GM21526 (cell line): ENCODE results near the gene NTN1.

Experiments
- ATAC-seq: cut with Tn5 transposase; IDR thresholded peaks from one replicate; pipeline ENCODE4 v1.9.1; 2021; ENCODE audit warnings: moderate library complexity; ENCODE audit not compliant: unreplicated experiment, low FRiP score

NTN1 gene

GRCh38 chr17:9004961-9005285 is 16.4 kb upstream of the NTN1 start:
- no peak for ATAC-seq

DNA sequence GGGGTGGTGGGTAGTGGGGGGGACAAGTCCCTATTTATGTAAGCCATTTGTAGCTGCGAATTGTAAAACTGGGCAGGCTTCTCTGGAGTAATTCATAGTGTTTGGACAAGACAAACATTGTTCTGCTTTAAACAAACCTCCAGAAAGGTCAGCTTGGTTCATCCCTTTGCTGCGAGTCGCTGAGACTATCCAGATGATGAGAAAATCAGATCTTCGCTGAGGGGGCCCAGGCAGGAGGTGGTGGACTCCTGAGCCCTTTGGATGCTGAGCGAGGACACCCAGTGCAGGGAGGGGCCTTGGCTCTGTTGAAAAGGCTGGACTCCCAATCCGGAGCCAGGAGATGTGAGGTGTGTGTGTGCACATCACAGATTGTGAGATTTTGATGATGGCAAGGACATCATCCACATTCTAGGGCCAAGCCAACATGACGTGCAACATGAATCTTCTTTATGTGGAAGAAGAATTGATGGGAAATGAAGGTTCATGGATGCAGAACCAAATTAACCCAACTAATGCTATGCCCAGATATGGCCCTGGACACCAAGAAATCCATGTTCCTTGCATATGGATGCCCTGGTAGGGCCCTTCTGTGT is 15.0 kb upstream of the NTN1 start:
- ATAC-seq: no peak

- no peak for ATAC-seq
Observed at GRCh38 chr17:9007052-9007714, 14.1 kb upstream of the NTN1 start.

GRCh38 chr17:9009096-9009495 is 12.2 kb upstream of the NTN1 start:
- no peak for ATAC-seq

GRCh38 chr17:9009737-9010136 is 11.6 kb upstream of the NTN1 start:
- no peak for ATAC-seq

- no peak for ATAC-seq
Observed at GRCh38 chr17:9011001-9011400, 10.3 kb upstream of the NTN1 start.

DNA sequence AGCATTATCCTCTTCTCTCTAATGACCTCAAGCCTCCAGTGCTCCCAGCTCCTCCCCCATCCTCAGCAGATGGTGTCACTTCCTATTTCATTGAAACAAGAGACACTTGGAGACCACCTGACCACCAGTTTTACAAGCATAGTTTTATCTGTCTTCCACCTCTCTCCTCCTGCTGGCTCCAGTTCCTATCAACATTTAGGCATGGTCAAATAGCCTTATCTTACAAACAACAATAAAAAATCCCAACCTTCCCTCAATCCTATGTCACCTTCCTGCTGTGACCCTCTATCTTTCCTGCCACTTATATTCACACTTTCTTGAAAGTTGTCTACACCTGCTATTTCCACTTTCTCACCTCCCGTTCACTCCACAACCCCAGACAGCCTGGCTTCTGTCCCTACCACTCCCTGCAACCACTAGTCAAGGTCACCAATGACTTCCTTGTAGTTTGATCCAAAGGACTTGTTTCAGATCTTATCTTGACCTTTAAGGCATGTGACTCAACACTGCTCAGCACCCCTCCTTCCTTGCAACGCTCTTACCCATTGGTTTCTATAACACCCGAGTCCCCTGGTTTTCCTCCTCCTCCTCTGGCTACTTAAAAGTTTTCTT is 4.3 kb upstream of the NTN1 start:
- ATAC-seq: no peak

DNA sequence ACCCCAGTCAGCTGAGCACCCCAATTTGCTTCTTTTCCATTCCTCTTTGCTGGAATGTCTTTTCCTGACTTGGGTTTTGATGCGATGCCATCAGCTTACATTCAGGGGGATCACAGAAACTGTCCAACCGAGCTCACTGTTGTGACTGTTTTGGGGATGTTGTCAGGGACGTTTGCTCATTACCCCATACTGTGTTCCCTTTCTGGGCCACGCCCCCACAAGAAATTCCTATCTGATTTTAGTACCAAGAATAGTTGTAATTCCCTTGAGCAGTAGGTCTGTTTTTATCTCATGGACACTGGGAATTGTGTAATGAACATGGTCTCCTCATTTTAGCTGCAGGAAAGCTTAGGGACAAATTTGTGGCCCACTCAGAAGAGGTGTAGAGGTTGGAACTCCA is 2.6 kb upstream of the NTN1 start:
- no peak for ATAC-seq

- ATAC-seq: no peak
Observed at GRCh38 chr17:9020096-9020823, 1.1 kb upstream of the NTN1 start.

DNA sequence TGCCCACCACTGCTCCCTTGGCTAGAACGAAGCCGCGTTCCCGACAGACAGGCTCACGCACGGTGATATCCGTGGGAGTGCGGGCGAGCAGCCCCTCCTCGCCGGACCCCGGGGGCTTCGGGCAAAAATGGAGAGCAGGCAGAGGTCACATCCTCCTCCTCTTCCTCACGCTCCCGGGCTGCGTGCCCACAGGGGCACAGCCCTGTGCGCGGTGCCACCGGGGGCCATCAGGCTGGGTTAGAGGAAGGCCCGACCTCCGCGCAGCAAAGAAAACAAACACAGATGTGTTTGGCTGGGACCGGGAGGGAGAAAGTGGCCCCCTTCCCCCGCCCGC is 519 bp upstream of the NTN1 start:
- no peak for ATAC-seq

- ATAC-seq: no peak
Observed at GRCh38 chr17:9021992-9022572, 772 bp downstream of the NTN1 start.

DNA sequence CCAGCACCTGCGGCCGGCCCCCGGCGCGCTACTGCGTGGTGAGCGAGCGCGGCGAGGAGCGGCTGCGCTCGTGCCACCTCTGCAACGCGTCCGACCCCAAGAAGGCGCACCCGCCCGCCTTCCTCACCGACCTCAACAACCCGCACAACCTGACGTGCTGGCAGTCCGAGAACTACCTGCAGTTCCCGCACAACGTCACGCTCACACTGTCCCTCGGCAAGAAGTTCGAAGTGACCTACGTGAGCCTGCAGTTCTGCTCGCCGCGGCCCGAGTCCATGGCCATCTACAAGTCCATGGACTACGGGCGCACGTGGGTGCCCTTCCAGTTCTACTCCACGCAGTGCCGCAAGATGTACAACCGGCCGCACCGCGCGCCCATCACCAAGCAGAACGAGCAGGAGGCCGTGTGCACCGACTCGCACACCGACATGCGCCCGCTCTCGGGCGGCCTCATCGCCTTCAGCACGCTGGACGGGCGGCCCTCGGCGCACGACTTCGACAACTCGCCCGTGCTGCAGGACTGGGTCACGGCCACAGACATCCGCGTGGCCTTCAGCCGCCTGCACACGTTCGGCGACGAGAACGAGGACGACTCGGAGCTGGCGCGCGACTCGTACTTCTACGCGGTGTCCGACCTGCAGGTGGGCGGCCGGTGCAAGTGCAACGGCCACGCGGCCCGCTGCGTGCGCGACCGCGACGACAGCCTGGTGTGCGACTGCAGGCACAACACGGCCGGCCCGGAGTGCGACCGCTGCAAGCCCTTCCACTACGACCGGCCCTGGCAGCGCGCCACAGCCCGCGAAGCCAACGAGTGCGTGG is 1.5 kb downstream of the NTN1 start:
- ATAC-seq: no peak

DNA sequence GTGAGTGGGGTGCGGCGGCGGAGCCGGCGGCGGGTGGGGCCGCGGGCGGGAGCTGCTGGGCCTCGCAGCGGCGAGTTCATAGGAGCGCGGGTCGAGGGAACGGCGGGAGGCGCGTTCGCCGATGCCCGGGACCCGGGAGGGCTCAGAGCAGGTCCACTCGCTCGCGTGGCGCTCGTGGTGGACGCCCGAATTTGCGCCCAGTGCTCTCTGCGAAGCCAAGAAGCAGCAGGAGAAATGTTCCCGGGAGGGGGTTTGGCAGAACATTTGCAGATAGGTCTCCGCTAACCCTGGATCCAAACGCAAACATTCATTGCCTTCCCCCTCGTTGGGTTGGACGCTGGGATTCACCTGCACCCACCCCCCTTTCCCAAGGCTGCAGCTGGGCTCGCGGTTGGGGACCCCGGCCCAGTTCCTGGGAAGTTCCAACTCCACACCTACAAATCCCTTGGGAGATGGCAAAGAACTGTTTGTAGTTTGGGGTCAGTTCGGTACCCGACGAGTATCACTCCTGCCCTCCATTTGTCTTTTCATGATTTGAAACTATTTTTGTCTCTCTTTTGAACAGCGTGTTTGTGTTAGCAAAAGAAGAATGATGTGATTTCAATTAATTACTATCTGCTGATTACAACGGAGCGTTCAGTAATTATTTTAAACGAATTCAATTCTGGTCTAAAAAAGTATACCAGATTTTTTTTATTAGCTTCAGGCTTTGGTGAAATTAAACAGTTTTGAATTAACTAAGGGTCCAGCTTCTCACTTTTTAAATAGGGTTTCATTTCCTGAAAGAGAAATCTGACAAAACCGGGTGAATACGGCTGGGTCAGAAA is 2.3 kb downstream of the NTN1 start:
- no peak for ATAC-seq

GRCh38 chr17:9024497-9024896 is 3.2 kb downstream of the NTN1 start:
- ATAC-seq: no peak

DNA sequence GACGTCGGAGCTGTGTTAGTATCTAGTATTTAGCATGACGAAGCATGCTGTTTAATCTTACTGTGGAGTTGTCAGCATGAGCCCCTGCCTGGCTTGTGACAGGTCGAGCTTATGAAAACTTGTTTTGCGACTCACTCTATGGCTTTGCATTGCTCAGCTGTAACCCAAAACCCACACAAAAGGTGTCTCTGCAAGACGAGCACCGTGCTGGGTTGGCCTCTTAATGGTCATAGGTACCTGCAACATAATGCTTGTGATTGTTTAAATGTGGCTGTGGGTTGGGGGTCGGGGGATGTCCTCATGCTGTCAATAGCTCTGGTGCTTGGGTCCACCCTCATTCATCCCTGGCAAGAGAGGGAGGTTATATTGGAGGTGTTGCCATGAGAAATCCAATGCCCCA is 5.4 kb downstream of the NTN1 start:
- ATAC-seq: no peak

GRCh38 chr17:9028202-9028987 is 7.1 kb downstream of the NTN1 start:
- ATAC-seq: no peak

DNA sequence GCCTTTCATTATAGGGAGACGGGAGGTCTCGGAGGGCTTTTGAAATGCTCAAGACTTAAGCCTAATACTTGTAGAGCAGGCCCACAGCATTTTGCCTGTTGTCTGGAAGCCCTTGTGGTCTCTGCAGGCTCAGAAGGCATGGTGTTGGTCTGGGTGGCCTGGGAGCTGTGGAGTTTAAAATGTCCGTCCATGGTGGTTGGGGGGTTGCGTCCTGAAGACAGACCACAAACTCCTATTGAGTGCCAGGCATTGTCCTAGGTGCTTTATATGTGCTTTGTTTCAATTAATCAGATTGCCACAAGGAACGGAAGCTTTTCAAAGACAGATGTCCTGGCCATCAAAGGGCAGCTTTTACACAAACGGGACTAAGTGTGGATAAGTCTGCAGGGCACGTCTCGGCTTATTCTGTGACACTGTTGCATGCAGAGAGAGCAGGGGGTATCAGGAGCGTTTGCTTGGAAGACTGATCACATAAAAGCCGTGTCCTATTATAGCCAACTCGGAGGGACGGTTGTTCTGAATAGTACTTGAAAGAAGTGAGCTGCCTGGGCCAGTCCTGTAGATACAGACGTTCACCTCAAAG is 7.8 kb downstream of the NTN1 start:
- no peak for ATAC-seq

- ATAC-seq: no peak
Observed at GRCh38 chr17:9032151-9032550, 10.8 kb downstream of the NTN1 start.

- no peak for ATAC-seq
Observed at GRCh38 chr17:9032583-9032982, 11.3 kb downstream of the NTN1 start.
